WTC11 (cell line): ENCODE data around the gene NDOR1. TPM values are rescaled to one million over a fixed set of nuclear protein-coding genes. Genes with fewer than 3 reads are reported as not detected.

Experiments
- ATAC-seq: fragments of 200-7000 bp; cut with Tn5 transposase; 2 replicates; pipeline ENCODE4 v1.10.0; 2021; ENCODE audit warnings: mild to moderate bottlenecking, moderate library complexity
- CTCF ChIA-PET: fragments of 300-600 bp; sonication (Branson Sonifier 250); formaldehyde crosslinking; loops from one replicate; lab custom pipeline; 2021; ENCODE audit warnings: antibody characterized with exemption; lab: Charles Lee
- POLR2A ChIA-PET: fragments of 350-600 bp; sonication (Branson Sonifier 250); formaldehyde crosslinking; loops from one replicate; lab custom pipeline; 2021; ENCODE audit warnings: antibody characterized with exemption; lab: Charles Lee
- DNase-seq: peaks from one replicate; pipeline ENCODE4 v3.0.0; 2021; ENCODE audit warnings: low spot score
- H3K27ac Mint-ChIP-seq: 2 replicates; pipeline ENCODE4 v1.8.0; 2021; ENCODE audit warnings: mixed read lengths
- H3K27me3 Mint-ChIP-seq: 2 replicates; pipeline ENCODE4 v1.8.0; 2021; ENCODE audit warnings: low read depth, mild to moderate bottlenecking, moderate library complexity, mixed read lengths
- H3K36me3 Mint-ChIP-seq: 2 replicates; pipeline ENCODE4 v1.8.0; 2021; ENCODE audit warnings: mixed read lengths
- H3K4me1 Mint-ChIP-seq: 2 replicates; pipeline ENCODE4 v1.8.0; 2022; ENCODE audit warnings: mixed read lengths
- H3K4me3 Mint-ChIP-seq: 2 replicates; pipeline ENCODE4 v1.8.0; 2021; ENCODE audit warnings: mild to moderate bottlenecking, moderate library complexity, mixed read lengths
- H3K9me3 Mint-ChIP-seq: 2 replicates; pipeline ENCODE4 v1.8.0; 2021; ENCODE audit warnings: mixed read lengths
- ARID4B ChIP-seq: sonication (generic); formaldehyde crosslinking; IDR thresholded peaks from 2 replicates; pipeline ENCODE4 v1.8.0; 2023; ENCODE audit warnings: missing genetic modification reagents, mild to moderate bottlenecking, borderline replicate concordance
- CTCF ChIP-seq: fragments of 200-600 bp; IDR thresholded peaks from 2 replicates; pipeline ENCODE4 v1.8.0; 2022; ENCODE audit warnings: antibody characterized with exemption
- EMX1 ChIP-seq: fragments of 250-450 bp; sonication (Bioruptor Pico); IDR thresholded peaks from 2 replicates; pipeline ENCODE4 v1.8.0; 2021; ENCODE audit warnings: mild to moderate bottlenecking
- FOXP1 ChIP-seq: sonication (generic); formaldehyde crosslinking; IDR thresholded peaks from 2 replicates; pipeline ENCODE4 v1.8.0; 2022; ENCODE audit warnings: missing genetic modification reagents, mild to moderate bottlenecking, moderate library complexity, borderline replicate concordance
- JAZF1 ChIP-seq: fragments of 250-450 bp; sonication (Bioruptor Pico); IDR thresholded peaks from 2 replicates; pipeline ENCODE4 v1.9.0; 2021; ENCODE audit warnings: moderate library complexity, mild to moderate bottlenecking, inconsistent platforms
- NFYB ChIP-seq: sonication (generic); formaldehyde crosslinking; conservative IDR thresholded peaks from 2 replicates; pipeline ENCODE4 v1.8.0; 2022; ENCODE audit warnings: low read depth, missing genetic modification reagents
- OVOL2 ChIP-seq: fragments of 250-450 bp; sonication (Bioruptor Pico); IDR thresholded peaks from 2 replicates; pipeline ENCODE4 v1.9.0; 2021; ENCODE audit warnings: mild to moderate bottlenecking, borderline replicate concordance
- RELA ChIP-seq: sonication (generic); formaldehyde crosslinking; IDR thresholded peaks from 2 replicates; pipeline ENCODE4 v1.8.1; 2022; ENCODE audit warnings: missing genetic modification reagents, mild to moderate bottlenecking, borderline replicate concordance
- RORB ChIP-seq: fragments of 250-450 bp; sonication (Bioruptor Pico); IDR thresholded peaks from 2 replicates; pipeline ENCODE4 v1.9.0; 2021; ENCODE audit warnings: mild to moderate bottlenecking
- TEAD4 ChIP-seq: sonication (generic); formaldehyde crosslinking; IDR thresholded peaks from 2 replicates; pipeline ENCODE4 v1.8.0; 2022; ENCODE audit warnings: mild to moderate bottlenecking, missing genetic modification reagents
- ZNF138 ChIP-seq: sonication (generic); formaldehyde crosslinking; conservative IDR thresholded peaks from 2 replicates; pipeline ENCODE4 v1.8.1; 2022; ENCODE audit warnings: mild to moderate bottlenecking, moderate library complexity, missing genetic modification reagents
- ZNF671 ChIP-seq: fragments of 250-450 bp; sonication (Bioruptor Pico); IDR thresholded peaks from 2 replicates; pipeline ENCODE4 v1.8.0; 2021; ENCODE audit warnings: mild to moderate bottlenecking
- total RNA-seq: library from RNA; stranded (reverse); gene quantifications from 3 replicates; pipeline ENCODE4 v1.2.3, GENCODE V29; 2021
- TF ChIP-seq, protein P1 (sequence below): fragments of 250-450 bp; sonication (Bioruptor Pico); IDR thresholded peaks from 2 replicates; pipeline ENCODE4 v1.9.0; 2021; ENCODE audit warnings: mild to moderate bottlenecking
- TF ChIP-seq, protein P2 (sequence below): sonication (generic); formaldehyde crosslinking; conservative IDR thresholded peaks from 2 replicates; pipeline ENCODE4 v1.8.1; 2023; ENCODE audit warnings: mild to moderate bottlenecking, low read depth, missing genetic modification reagents, moderate library complexity

The NDOR1 gene
- total RNA-seq, 1 experiment from 2014 or later: 49.0 TPM

- no peak within 1 kb of the TSS for H3K4me3 Mint-ChIP-seq
- CTCF ChIA-PET: interaction anchor here (0.9 to 1.2 kb wide), 4 partner anchors 17 to 184 kb away, joined by 3 to 4 read pairs (median 4); partner anchors contain the start of gene NPDC1
Measured at GRCh38 chr9:137230705-137231371, 25.3 kb downstream of the NDOR1 start, which contains the start of gene SLC34A3. TSS of gene SLC34A3 (plus strand) at chr9:137230901. CDS start at chr9:137231703, 802 bp downstream.

GRCh38 chr9:137231372-137232039, 26.0 kb downstream of the NDOR1 start:
- no peak for DNase-seq
- no peak overlapping the region for H3K4me3 Mint-ChIP-seq
- ChIA-PET CTCF (interaction anchor here (1.2 kb wide), 1 partner anchor 185 kb away, joined by 4 read pairs; the partner anchor contains the start of gene NPDC1), POLR2A (no interaction called here)
- no peak overlapping the region for H3K27ac Mint-ChIP-seq
- peaks cover 11% of the 10 kb centered on the region for H3K4me1 Mint-ChIP-seq
- no peaks in the 10 kb centered on the region for H3K27me3 Mint-ChIP-seq
- H3K9me3 Mint-ChIP-seq: no peaks in the 10 kb centered on the region
- no peaks in the 10 kb centered on the region for H3K36me3 Mint-ChIP-seq
- no peak for ATAC-seq
- TF ChIP-seq JAZF1 (no peak), ZNF138 (CRISPR knock-in tag) (no peak), RELA (CRISPR knock-in tag) (no peak), RORB (CRISPR knock-in tag) (no peak), ZNF671 (CRISPR knock-in tag) (no peak), TEAD4 (CRISPR knock-in tag) (no peak), NFYB (CRISPR knock-in tag) (no peak), EMX1 (CRISPR knock-in tag) (no peak), FOXP1 (CRISPR knock-in tag) (no peak), CTCF (no peak), OVOL2 (no peak)
- TF ChIP-seq, protein P1, sequence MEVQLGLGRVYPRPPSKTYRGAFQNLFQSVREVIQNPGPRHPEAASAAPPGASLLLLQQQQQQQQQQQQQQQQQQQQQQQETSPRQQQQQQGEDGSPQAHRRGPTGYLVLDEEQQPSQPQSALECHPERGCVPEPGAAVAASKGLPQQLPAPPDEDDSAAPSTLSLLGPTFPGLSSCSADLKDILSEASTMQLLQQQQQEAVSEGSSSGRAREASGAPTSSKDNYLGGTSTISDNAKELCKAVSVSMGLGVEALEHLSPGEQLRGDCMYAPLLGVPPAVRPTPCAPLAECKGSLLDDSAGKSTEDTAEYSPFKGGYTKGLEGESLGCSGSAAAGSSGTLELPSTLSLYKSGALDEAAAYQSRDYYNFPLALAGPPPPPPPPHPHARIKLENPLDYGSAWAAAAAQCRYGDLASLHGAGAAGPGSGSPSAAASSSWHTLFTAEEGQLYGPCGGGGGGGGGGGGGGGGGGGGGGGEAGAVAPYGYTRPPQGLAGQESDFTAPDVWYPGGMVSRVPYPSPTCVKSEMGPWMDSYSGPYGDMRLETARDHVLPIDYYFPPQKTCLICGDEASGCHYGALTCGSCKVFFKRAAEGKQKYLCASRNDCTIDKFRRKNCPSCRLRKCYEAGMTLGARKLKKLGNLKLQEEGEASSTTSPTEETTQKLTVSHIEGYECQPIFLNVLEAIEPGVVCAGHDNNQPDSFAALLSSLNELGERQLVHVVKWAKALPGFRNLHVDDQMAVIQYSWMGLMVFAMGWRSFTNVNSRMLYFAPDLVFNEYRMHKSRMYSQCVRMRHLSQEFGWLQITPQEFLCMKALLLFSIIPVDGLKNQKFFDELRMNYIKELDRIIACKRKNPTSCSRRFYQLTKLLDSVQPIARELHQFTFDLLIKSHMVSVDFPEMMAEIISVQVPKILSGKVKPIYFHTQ (CRISPR knock-in tag): no peak
- TF ChIP-seq, protein P2, sequence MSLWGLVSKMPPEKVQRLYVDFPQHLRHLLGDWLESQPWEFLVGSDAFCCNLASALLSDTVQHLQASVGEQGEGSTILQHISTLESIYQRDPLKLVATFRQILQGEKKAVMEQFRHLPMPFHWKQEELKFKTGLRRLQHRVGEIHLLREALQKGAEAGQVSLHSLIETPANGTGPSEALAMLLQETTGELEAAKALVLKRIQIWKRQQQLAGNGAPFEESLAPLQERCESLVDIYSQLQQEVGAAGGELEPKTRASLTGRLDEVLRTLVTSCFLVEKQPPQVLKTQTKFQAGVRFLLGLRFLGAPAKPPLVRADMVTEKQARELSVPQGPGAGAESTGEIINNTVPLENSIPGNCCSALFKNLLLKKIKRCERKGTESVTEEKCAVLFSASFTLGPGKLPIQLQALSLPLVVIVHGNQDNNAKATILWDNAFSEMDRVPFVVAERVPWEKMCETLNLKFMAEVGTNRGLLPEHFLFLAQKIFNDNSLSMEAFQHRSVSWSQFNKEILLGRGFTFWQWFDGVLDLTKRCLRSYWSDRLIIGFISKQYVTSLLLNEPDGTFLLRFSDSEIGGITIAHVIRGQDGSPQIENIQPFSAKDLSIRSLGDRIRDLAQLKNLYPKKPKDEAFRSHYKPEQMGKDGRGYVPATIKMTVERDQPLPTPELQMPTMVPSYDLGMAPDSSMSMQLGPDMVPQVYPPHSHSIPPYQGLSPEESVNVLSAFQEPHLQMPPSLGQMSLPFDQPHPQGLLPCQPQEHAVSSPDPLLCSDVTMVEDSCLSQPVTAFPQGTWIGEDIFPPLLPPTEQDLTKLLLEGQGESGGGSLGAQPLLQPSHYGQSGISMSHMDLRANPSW (CRISPR knock-in tag): no peak

More at GRCh38 chr9:137230705-137231371, 25.3 kb downstream of the NDOR1 start, which contains the start of gene SLC34A3:
- Mint-ChIP-seq H3K4me1 (peaks cover 11% of the 10 kb centered on the region), H3K9me3 (no peaks in the 10 kb centered on the region)
- no peak for ATAC-seq
- TF ChIP-seq ARID4B (CRISPR knock-in tag): no peak
- TF ChIP-seq FOXP1 (CRISPR knock-in tag): peak; percentile 8; the same call in 1 of the 2 replicates
- TF ChIP-seq, all 79 proteins: peak for 1
- POLR2A ChIA-PET: no interaction called here
- H3K27me3 Mint-ChIP-seq: no peaks in the 10 kb centered on the region
- DNase-seq: no peak
- no peak within 1 kb of the TSS for H3K27ac Mint-ChIP-seq
- no peaks in the 10 kb centered on the region for H3K36me3 Mint-ChIP-seq
